KMS-11 (cell line): Measurements from ENCODE around the gene CABCOCO1.

Experiments used
- H2AFZ ChIP-seq: fragments of 200-600 bp; sonication (generic); 2 replicates; pipeline ENCODE4 v1.6.1; 2016; ENCODE audit warnings: antibody characterized with exemption, mixed run types, low read depth
- H3K27ac ChIP-seq: fragments of 200-600 bp; sonication (generic); 2 replicates; pipeline ENCODE4 v1.6.1; 2016; ENCODE audit warnings: mild to moderate bottlenecking, mixed run types
- H3K27me3 ChIP-seq: fragments of 200-600 bp; sonication (generic); 2 replicates; pipeline ENCODE4 v1.6.1; 2017; ENCODE audit warnings: mild to moderate bottlenecking, low read depth, mixed run types, moderate library complexity; ENCODE audit not compliant: insufficient read depth
- H3K36me3 ChIP-seq: fragments of 200-600 bp; sonication (generic); 2 replicates; pipeline ENCODE4 v1.6.1; 2017; ENCODE audit warnings: mild to moderate bottlenecking, mixed run types; ENCODE audit not compliant: insufficient read depth
- H3K4me1 ChIP-seq: fragments of 200-600 bp; sonication (generic); 2 replicates; pipeline ENCODE4 v1.6.1; 2016; ENCODE audit warnings: mild to moderate bottlenecking, low read depth, mixed run types; ENCODE audit not compliant: poor library complexity, severe bottlenecking
- H3K4me2 ChIP-seq: fragments of 200-600 bp; sonication (generic); 2 replicates; pipeline ENCODE4 v1.7.0; 2016; ENCODE audit warnings: mild to moderate bottlenecking, mixed run types
- H3K4me3 ChIP-seq: fragments of 200-600 bp; sonication (generic); IDR thresholded peaks from 2 replicates; pipeline ENCODE4 v1.6.1; 2017; ENCODE audit warnings: low read depth, low read length, mixed read lengths; ENCODE audit not compliant: insufficient read depth
- H3K79me2 ChIP-seq: fragments of 200-600 bp; sonication (generic); 2 replicates; pipeline ENCODE4 v1.6.1; 2016; ENCODE audit warnings: low read depth, mixed run types; ENCODE audit not compliant: insufficient read depth
- H3K9ac ChIP-seq: fragments of 200-600 bp; sonication (generic); 2 replicates; pipeline ENCODE4 v1.6.1; 2016; ENCODE audit warnings: mild to moderate bottlenecking, mixed run types
- H4K20me1 ChIP-seq: fragments of 200-600 bp; sonication (generic); 2 replicates; pipeline ENCODE4 v1.6.1; 2016; ENCODE audit warnings: mild to moderate bottlenecking, mixed run types; ENCODE audit not compliant: insufficient read depth
- TF ChIP-seq, protein P1 (sequence below): fragments of 200-600 bp; sonication (generic); conservative IDR thresholded peaks from 2 replicates; pipeline ENCODE4 v1.6.1; 2017; ENCODE audit warnings: low read depth, mild to moderate bottlenecking, antibody characterized with exemption, low read length, moderate library complexity, mixed read lengths

Gene CABCOCO1

DNA sequence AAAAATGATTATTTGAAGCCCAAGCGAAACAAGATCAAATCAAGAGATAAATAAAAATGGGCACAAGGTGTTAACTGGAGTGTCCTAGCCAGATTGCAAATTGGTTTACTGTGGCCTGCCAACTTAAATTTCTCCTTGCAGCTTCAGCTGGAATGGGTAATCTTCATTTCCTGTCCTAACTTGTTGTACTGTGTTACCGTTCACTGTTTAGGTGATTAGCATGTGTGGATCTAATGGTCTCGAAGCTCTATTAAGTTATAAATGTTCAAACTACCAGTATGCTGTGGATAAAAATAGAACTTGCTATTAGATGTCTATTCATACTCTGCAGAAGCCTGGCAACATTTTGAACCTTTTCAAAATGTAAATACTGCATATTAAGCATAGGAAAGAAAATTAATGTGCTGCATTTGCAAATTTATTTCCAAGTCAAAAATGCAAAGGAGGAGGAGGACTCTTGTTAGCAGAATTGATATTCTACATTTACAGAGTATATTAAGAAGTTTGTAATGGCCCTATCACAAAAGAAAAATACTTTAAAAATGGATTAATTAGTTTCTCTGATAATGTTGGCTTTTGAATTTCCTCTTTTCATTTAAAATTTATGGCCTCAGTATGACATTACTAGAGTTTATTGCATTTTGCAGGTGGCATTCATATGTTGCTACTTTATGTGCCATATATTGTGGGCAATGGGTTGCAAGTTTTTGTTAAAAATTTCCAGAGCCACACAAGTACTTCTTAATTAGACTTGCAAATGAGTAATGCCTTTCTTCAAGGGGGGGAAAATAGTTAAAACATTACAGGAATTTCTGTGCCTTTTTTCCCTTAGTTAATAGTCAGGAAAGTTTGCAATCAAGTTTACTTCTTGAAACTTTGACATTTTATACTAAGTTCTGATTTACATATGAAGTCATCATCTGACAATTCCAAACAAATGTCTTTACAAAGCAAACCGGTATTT lies 92.1 kb downstream of the CABCOCO1 start:
- peaks cover 14% of the 10 kb centered on the region for H3K4me1 ChIP-seq
- no peak overlapping the region for H2AFZ ChIP-seq
- H3K9ac ChIP-seq, result no peak overlapping the region
- no peaks in the 10 kb centered on the region for H4K20me1 ChIP-seq
- H3K36me3 ChIP-seq, result no peaks in the 10 kb centered on the region
- no peak overlapping the region for H3K4me2 ChIP-seq
- H3K4me3 ChIP-seq, result no peak overlapping the region
- no peaks in the 10 kb centered on the region for H3K79me2 ChIP-seq
- H3K27me3 ChIP-seq, result no peaks in the 10 kb centered on the region
- H3K27ac ChIP-seq, result no peak overlapping the region
- TF ChIP-seq, protein P1, sequence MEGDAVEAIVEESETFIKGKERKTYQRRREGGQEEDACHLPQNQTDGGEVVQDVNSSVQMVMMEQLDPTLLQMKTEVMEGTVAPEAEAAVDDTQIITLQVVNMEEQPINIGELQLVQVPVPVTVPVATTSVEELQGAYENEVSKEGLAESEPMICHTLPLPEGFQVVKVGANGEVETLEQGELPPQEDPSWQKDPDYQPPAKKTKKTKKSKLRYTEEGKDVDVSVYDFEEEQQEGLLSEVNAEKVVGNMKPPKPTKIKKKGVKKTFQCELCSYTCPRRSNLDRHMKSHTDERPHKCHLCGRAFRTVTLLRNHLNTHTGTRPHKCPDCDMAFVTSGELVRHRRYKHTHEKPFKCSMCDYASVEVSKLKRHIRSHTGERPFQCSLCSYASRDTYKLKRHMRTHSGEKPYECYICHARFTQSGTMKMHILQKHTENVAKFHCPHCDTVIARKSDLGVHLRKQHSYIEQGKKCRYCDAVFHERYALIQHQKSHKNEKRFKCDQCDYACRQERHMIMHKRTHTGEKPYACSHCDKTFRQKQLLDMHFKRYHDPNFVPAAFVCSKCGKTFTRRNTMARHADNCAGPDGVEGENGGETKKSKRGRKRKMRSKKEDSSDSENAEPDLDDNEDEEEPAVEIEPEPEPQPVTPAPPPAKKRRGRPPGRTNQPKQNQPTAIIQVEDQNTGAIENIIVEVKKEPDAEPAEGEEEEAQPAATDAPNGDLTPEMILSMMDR, result no peak

DNA sequence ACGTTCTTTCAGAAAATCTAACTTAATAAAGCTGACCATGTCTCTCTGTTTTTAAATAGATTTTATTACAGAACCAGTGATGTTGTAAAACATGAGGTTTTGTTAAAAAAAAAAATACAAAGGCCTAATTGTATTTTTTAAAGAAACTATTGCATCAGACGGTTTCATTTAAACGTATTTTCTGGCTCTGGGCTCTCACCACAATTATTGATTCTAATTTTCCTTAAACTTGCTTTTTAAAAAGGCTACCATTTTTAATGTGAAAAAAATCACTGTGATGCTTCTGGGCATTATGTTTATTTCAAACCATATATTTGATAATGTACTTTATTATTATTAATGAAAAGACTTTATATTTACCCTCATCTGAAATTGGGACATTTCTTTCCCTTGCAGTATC lies 94.3 kb downstream of the CABCOCO1 start:
- no peak overlapping the region for H3K27ac ChIP-seq
- H3K4me1 ChIP-seq, result peaks cover 9% of the 10 kb centered on the region
- no peak overlapping the region for H2AFZ ChIP-seq

DNA sequence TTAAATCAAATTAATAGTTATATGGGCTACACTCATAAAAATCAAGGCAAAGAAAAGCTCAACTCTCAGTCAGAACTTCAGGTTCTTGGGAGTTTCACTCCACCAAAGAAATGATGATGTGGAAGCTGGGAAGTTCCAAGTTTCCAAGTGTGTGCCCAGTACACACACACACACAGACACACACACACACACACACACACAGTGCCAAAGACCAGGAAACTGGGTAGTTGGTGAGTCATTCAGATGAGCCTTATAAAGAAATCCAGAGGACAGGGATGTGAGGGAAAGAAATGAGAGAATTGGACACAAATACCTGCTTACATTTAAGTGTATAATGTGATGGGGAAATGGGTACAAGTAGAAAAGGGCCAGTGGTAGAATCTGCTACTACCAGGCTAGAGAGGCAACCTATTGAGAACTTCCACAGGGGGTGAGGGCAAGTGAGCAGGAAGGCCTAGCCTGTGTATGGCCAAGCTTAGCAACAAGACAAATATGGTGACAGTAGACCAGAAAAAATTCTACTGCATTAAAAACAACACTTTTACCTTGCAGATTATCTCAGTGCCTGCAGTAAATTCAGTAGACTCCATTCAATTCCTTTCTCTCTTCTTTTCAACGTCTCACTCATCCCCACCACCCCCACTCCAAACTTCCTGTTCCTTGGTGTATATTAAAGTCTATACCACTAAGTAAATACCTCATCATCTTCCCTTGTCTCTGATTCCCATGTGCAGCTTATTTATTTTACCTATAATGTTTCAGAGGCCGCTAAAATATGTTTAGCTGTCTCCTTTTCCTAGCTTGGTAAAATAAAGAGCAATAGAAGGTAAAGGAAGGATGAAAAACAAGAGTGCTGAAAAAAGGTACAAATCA lies 95.0 kb downstream of the CABCOCO1 start:
- Histone ChIP-seq H2AFZ (no peak overlapping the region), H3K27ac (no peak overlapping the region), H3K4me2 (no peak overlapping the region), H3K36me3 (no peaks in the 10 kb centered on the region), H3K27me3 (no peaks in the 10 kb centered on the region), H4K20me1 (no peaks in the 10 kb centered on the region), H3K79me2 (no peaks in the 10 kb centered on the region), H3K4me3 (no peak overlapping the region), H3K4me1 (peaks cover 1% of the 10 kb centered on the region), H3K9ac (no peak overlapping the region)
- TF ChIP-seq, protein P1, result no peak

More for the DNA sequence above, 94.3 kb downstream of the CABCOCO1 start:
- no peak overlapping the region for H3K4me3 ChIP-seq
- no peak overlapping the region for H3K9ac ChIP-seq
- no peaks in the 10 kb centered on the region for H4K20me1 ChIP-seq
- no peaks in the 10 kb centered on the region for H3K36me3 ChIP-seq
- H3K4me2 ChIP-seq, result no peak overlapping the region
- TF ChIP-seq, protein P1, result no peak
- H3K79me2 ChIP-seq, result no peaks in the 10 kb centered on the region
- no peaks in the 10 kb centered on the region for H3K27me3 ChIP-seq

DNA sequence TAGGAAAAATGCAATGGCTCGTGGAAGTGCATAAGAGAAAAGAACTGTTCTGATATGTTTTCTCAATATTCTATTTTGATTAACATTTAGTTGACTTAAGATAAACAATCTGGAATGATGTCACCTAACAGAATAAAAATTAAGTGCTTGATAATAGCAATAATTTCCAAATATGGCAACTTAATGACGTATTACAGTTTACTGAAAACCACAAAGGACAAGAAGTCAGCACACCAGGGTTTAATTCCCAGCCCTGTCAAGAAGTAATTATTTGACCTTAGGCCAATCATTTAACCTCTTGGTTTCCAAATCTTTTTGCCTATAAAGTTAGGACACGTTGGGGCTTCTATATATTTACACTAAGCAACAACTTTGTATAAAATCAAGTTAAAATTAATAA lies 95.7 kb downstream of the CABCOCO1 start:
- Histone ChIP-seq H3K4me3 (no peak overlapping the region), H3K36me3 (no peaks in the 10 kb centered on the region), H3K27ac (no peak overlapping the region), H4K20me1 (no peaks in the 10 kb centered on the region), H3K9ac (no peak overlapping the region), H2AFZ (no peak overlapping the region), H3K4me2 (no peak overlapping the region), H3K27me3 (no peaks in the 10 kb centered on the region), H3K4me1 (no peaks in the 10 kb centered on the region), H3K79me2 (no peaks in the 10 kb centered on the region)
- TF ChIP-seq, protein P1, result no peak
